H9 (cell line): Measurements from ENCODE around the gene TMEM250. TPM values are rescaled to one million over a fixed set of nuclear protein-coding genes. Genes with fewer than 3 reads are reported as not detected.

Experiments
- DNase-seq: peaks from one replicate; pipeline ENCODE4 v3.0.0-alpha.2; 2017
- H2AFZ ChIP-seq: one replicate; pipeline ENCODE4 v1.6.1; 2013; ENCODE audit warnings: mild to moderate bottlenecking, low read length, control low read depth, moderate library complexity
- H2AK5ac ChIP-seq: 2 replicates; pipeline ENCODE4 v1.6.1; 2013; ENCODE audit warnings: low read length, control low read depth, mixed read lengths; ENCODE audit not compliant: insufficient read length
- H2BK120ac ChIP-seq: one replicate; pipeline ENCODE4 v1.6.1; 2013; ENCODE audit warnings: low read depth, mild to moderate bottlenecking, low read length, control low read depth, inconsistent platforms; ENCODE audit not compliant: poor library complexity, severe bottlenecking
- H2BK12ac ChIP-seq: 2 replicates; pipeline ENCODE4 v1.6.1; 2013; ENCODE audit warnings: low read length, control low read depth, mixed read lengths, low read depth; ENCODE audit not compliant: insufficient read length
- H2BK15ac ChIP-seq: 2 replicates; pipeline ENCODE4 v1.6.1; 2013; ENCODE audit warnings: low read depth, low read length, control low read depth
- H2BK20ac ChIP-seq: one replicate; pipeline ENCODE4 v1.6.1; 2013; ENCODE audit warnings: low read depth, mild to moderate bottlenecking, low read length, control low read depth, inconsistent platforms; ENCODE audit not compliant: poor library complexity, severe bottlenecking
- H2BK5ac ChIP-seq: 2 replicates; pipeline ENCODE4 v1.6.1; 2013; ENCODE audit warnings: low read length, control low read depth, mixed read lengths; ENCODE audit not compliant: insufficient read length
- H3K14ac ChIP-seq: 2 replicates; pipeline ENCODE4 v1.6.1; 2013; ENCODE audit warnings: low read length, control low read depth; ENCODE audit not compliant: insufficient read depth
- H3K18ac ChIP-seq: 2 replicates; pipeline ENCODE4 v1.6.1; 2013; ENCODE audit warnings: low read depth, mild to moderate bottlenecking, mixed read lengths, low read length, control low read depth; ENCODE audit not compliant: insufficient read length
- H3K23ac ChIP-seq: 2 replicates; pipeline ENCODE4 v1.6.1; 2013; ENCODE audit warnings: low read length, control low read depth, mixed read lengths, low read depth; ENCODE audit not compliant: insufficient read length
- H3K23me2 ChIP-seq: 2 replicates; pipeline ENCODE4 v1.6.1; 2013; ENCODE audit warnings: low read depth, mild to moderate bottlenecking, mixed read lengths, low read length, control low read depth; ENCODE audit not compliant: insufficient read length, poor library complexity, severe bottlenecking
- H3K27ac ChIP-seq: 2 replicates; pipeline ENCODE4 v1.5.1; 2013; ENCODE audit warnings: low read length, control low read depth, mixed read lengths, low read depth; ENCODE audit not compliant: insufficient read length
- H3K27me3 ChIP-seq: 2 replicates; pipeline ENCODE4 v1.6.1; 2013; ENCODE audit warnings: low read length, control low read depth, inconsistent platforms; ENCODE audit not compliant: insufficient read depth
- H3K4ac ChIP-seq: 2 replicates; pipeline ENCODE4 v1.6.1; 2013; ENCODE audit warnings: low read depth, mild to moderate bottlenecking, control low read depth, inconsistent platforms, low read length, moderate library complexity
- H3K4me1 ChIP-seq: 2 replicates; pipeline ENCODE4 v1.6.1; 2013; ENCODE audit warnings: low read length, control low read depth, inconsistent platforms; ENCODE audit not compliant: insufficient read depth
- H3K4me2 ChIP-seq: 2 replicates; pipeline ENCODE4 v1.6.1; 2013; ENCODE audit warnings: low read length, control low read depth, mixed read lengths; ENCODE audit not compliant: insufficient read length, insufficient read depth
- H3K56ac ChIP-seq: 2 replicates; pipeline ENCODE4 v1.6.1; 2013; ENCODE audit warnings: low read depth, mild to moderate bottlenecking, mixed read lengths, low read length, control low read depth; ENCODE audit not compliant: insufficient read length
- H3K79me1 ChIP-seq: 2 replicates; pipeline ENCODE4 v1.6.1; 2013; ENCODE audit warnings: low read depth, mild to moderate bottlenecking, moderate library complexity, low read length, control low read depth, inconsistent platforms; ENCODE audit not compliant: insufficient read depth, poor library complexity, severe bottlenecking
- H3K79me2 ChIP-seq: 2 replicates; pipeline ENCODE4 v1.6.1; 2013; ENCODE audit warnings: low read length, control low read depth, inconsistent platforms; ENCODE audit not compliant: insufficient read depth
- H3K9ac ChIP-seq: 2 replicates; pipeline ENCODE4 v1.6.1; 2013; ENCODE audit warnings: low read length, control low read depth, mixed read lengths; ENCODE audit not compliant: insufficient read length; ENCODE audit errors: extremely low read depth
- H3K9me3 ChIP-seq: one replicate; pipeline ENCODE4 v1.6.1; 2013; ENCODE audit warnings: low read depth, low read length, inconsistent platforms; ENCODE audit not compliant: control insufficient read depth
- H3T11ph ChIP-seq: one replicate; pipeline ENCODE4 v1.6.1; 2013; ENCODE audit warnings: mild to moderate bottlenecking, low read length, control low read depth, inconsistent platforms
- H4K20me1 ChIP-seq: one replicate; pipeline ENCODE4 v1.6.1; 2013; ENCODE audit not compliant: control insufficient read depth, insufficient read length, insufficient read depth
- H4K5ac ChIP-seq: 2 replicates; pipeline ENCODE4 v1.6.1; 2013; ENCODE audit warnings: low read depth, mild to moderate bottlenecking, mixed read lengths, low read length, control low read depth; ENCODE audit not compliant: insufficient read length
- H4K8ac ChIP-seq: replicated peaks from 2 replicates; pipeline ENCODE4 v1.6.1; 2013; ENCODE audit warnings: low read length, control low read depth, mixed read lengths, low read depth; ENCODE audit not compliant: insufficient read length
- H4K91ac ChIP-seq: 2 replicates; pipeline ENCODE4 v1.6.1; 2013; ENCODE audit warnings: low read depth, mild to moderate bottlenecking, moderate library complexity, mixed read lengths, low read length, control low read depth; ENCODE audit not compliant: insufficient read length
- H3K27ac Mint-ChIP-seq, 3 experiments: 2 replicates in 2 of 3; 3 replicates in 1 of 3; pipeline ENCODE4 v1.8.0; 2020 to 2021; ENCODE audit warnings: mixed read lengths in 3 of 3, mild to moderate bottlenecking in 1 of 3, moderate library complexity in 1 of 3
- H3K27me3 Mint-ChIP-seq: 2 replicates; pipeline ENCODE4 v1.8.0; 2021; ENCODE audit warnings: low read depth, mild to moderate bottlenecking, moderate library complexity, mixed read lengths
- H3K36me3 Mint-ChIP-seq, 3 experiments: 2 replicates in 2 of 3; 3 replicates in 1 of 3; pipeline ENCODE4 v1.8.0; 2020 to 2021; ENCODE audit warnings: low read depth in 3 of 3, mixed read lengths in 3 of 3; ENCODE audit not compliant: insufficient read depth in 1 of 3
- H3K4me1 Mint-ChIP-seq, 2 experiments: 2 replicates each; pipeline ENCODE4 v1.8.0; 2020; ENCODE audit warnings: mixed read lengths in 2 of 2
- H3K4me3 Mint-ChIP-seq, 2 experiments: 2 replicates in 1 of 2; 3 replicates in 1 of 2; pipeline ENCODE4 v1.8.0; 2020 to 2021; ENCODE audit warnings: mild to moderate bottlenecking in 2 of 2, mixed read lengths in 2 of 2, moderate library complexity in 1 of 2
- H3K9me3 Mint-ChIP-seq, 2 experiments: 2 replicates in 1 of 2; 3 replicates in 1 of 2; pipeline ENCODE4 v1.8.0; 2020; ENCODE audit warnings: mild to moderate bottlenecking in 2 of 2, mixed read lengths in 2 of 2, moderate library complexity in 1 of 2
- CTCF ChIP-seq: fragments of 200-600 bp; sonication (generic); conservative IDR thresholded peaks from 3 replicates; pipeline ENCODE4 v1.8.0; 2021; ENCODE audit warnings: antibody characterized with exemption, mild to moderate bottlenecking
- WGBS: extraction: QIAGEN DNeasy Blood & Tissue Kit; methylation state at CpG from one replicate; pipeline ENCODE4 v1.1.7; 2013; ENCODE audit warnings: missing lambda C conversion rate, low lambda C conversion rate, mixed read lengths; ENCODE audit not compliant: insufficient read length; ENCODE audit errors: extremely low coverage; 5-methylcytosine and 5-hydroxymethylcytosine counted together
- total RNA-seq: library from RNA; stranded (reverse); gene quantifications from 2 replicates; pipeline ENCODE4 v1.2.1, GENCODE V29; 2021

Gene TMEM250
- total RNA-seq, 1 experiment from 2014 or later, result 48.1 TPM

- DNase-seq, result peak; percentile 79
These were observed 597 bp upstream of the TMEM250 start for GRCh38 chr9:136119061-136119882.

More at GRCh38 chr9:136119061-136119882, 597 bp upstream of the TMEM250 start:
- Mint-ChIP-seq H3K27ac (no peak overlapping the region; a peak in 1 of 7 replicates), H3K4me3 (peak overlapping the region; percentile 76 to 84), H3K9me3 (no peaks in the 10 kb centered on the region), H3K27me3 (peaks cover 17% of the 10 kb centered on the region), H3K36me3 (peaks cover 1 to 12% (median 11%) of the 10 kb centered on the region in 3 experiments; a peak in 4 of 7 replicates), H3K4me1 (peaks cover 3 to 4% of the 10 kb centered on the region in 2 experiments; a peak in 2 of 4 replicates)
- peak overlapping the region; percentile 62 for H3K4me2 ChIP-seq
- H2AK5ac ChIP-seq, result no peak overlapping the region
- TF ChIP-seq CTCF, result no peak
- no peak overlapping the region for H2AFZ ChIP-seq
- H3K23ac ChIP-seq, result no peak overlapping the region
- no peaks in the 10 kb centered on the region for H3K4me1 ChIP-seq
- no CpG with 5 or more reads among the region's 64 CpGs for WGBS
- H2BK15ac ChIP-seq, result no peak overlapping the region
- H4K5ac ChIP-seq, result no peak overlapping the region
- no peak overlapping the region for H4K8ac ChIP-seq
- no peak overlapping the region for H3K18ac ChIP-seq
- no peak overlapping the region for H2BK20ac ChIP-seq
- no peak overlapping the region for H3T11ph ChIP-seq
- no peaks in the 10 kb centered on the region for H3K79me2 ChIP-seq
- no peak overlapping the region for H3K14ac ChIP-seq
- H3K27ac ChIP-seq, result no peak overlapping the region
- no peaks in the 10 kb centered on the region for H4K20me1 ChIP-seq
- no peak overlapping the region for H2BK120ac ChIP-seq
- no peak overlapping the region for H2BK5ac ChIP-seq
- no peaks in the 10 kb centered on the region for H3K79me1 ChIP-seq
- no peak overlapping the region for H3K4ac ChIP-seq
- H3K9me3 ChIP-seq, result no peaks in the 10 kb centered on the region
- H3K23me2 ChIP-seq, result no peaks in the 10 kb centered on the region
- H4K91ac ChIP-seq, result no peak overlapping the region
- no peak overlapping the region for H2BK12ac ChIP-seq
- H3K9ac ChIP-seq, result no peak overlapping the region
- no peak overlapping the region for H3K56ac ChIP-seq
- no peaks in the 10 kb centered on the region for H3K27me3 ChIP-seq
